ENCODE measurements around the gene NEK1. TPM values are rescaled to one million over a fixed set of nuclear protein-coding genes. Genes with fewer than 3 reads are reported as not detected.

NEK1 gene
- total and polyA plus RNA-seq, 2 of the 4 experiments (the other 2 are of a cell fraction): 3.3 to 3.9 TPM

- Histone ChIP-seq H2AFZ (replicated peaks; ENCODE audit: low read length, poor library complexity) (no peak overlapping the region), H4K91ac (ENCODE audit: insufficient read depth, low read depth, low read length) (no peak overlapping the region), H3K4ac (ENCODE audit: low read depth, low read length) (no peak overlapping the region), H3K27me3 (ENCODE audit: control insufficient read depth, insufficient read depth, low read length) (no peaks in the 10 kb centered on the region), H3K14ac (replicated peaks; ENCODE audit: low read depth, low read length) (no peak overlapping the region), H3K4me3 (ENCODE audit: insufficient read depth, low read depth, low read length) (no peak overlapping the region), H3K79me1 (ENCODE audit: low read depth in 1 of 2, low read length in 2 of 2) (peaks cover 0 to 4% of the 10 kb centered on the region in 2 experiments; a peak in 2 of 4 replicates), H3K56ac (ENCODE audit: extremely low read depth, insufficient read depth, low read length) (no peak overlapping the region), H2AK9ac (replicated peaks; ENCODE audit: low read depth, low read length, poor library complexity) (no peak overlapping the region), H2BK120ac (ENCODE audit: low read depth, low read length) (no peak overlapping the region), H2BK20ac (ENCODE audit: low read depth, low read length) (no peak overlapping the region), H3K4me2 (ENCODE audit: low read depth, low read length) (no peak overlapping the region), H4K8ac (ENCODE audit: low read depth in 2 of 2, low read length in 2 of 2) (no peak overlapping the region), H3K9me1 (ENCODE audit: insufficient read depth, low read length) (peaks cover 4% of the 10 kb centered on the region; the same call in 1 of the 2 replicates), H3K23ac (ENCODE audit: low read depth, low read length) (no peak overlapping the region), H2BK15ac (ENCODE audit: low read depth, low read length) (no peak overlapping the region), H3K4me1 (ENCODE audit: control insufficient read depth, insufficient read depth, low read length) (peaks cover under 1% of the 10 kb centered on the region; the same call in 1 of the 2 replicates), H3K9me3 (ENCODE audit: control insufficient read depth, insufficient read depth, low read length) (no peaks in the 10 kb centered on the region), H3K27ac (ENCODE audit: insufficient read depth, low read length) (no peak overlapping the region), H3K9ac (ENCODE audit: low read depth, low read length) (no peak overlapping the region), H4K5ac (ENCODE audit: low read depth, low read length) (no peak overlapping the region), H2AK5ac (ENCODE audit: low read depth, low read length) (no peak overlapping the region), H3K36me3 (ENCODE audit: control insufficient read depth, insufficient read depth, low read length) (no peaks in the 10 kb centered on the region), H3K18ac (ENCODE audit: low read depth, low read length) (no peak overlapping the region), H4K20me1 (ENCODE audit: insufficient read depth, low read length) (no peaks in the 10 kb centered on the region), H2BK5ac (ENCODE audit: low read depth, low read length, poor library complexity, severe bottlenecking) (no peak overlapping the region)
- in situ Hi-C loops (cut with MboI; ENCODE audit: low sequenced_read_pairs) (no loop called here), dilution Hi-C loops (cut with HindIII; ENCODE audit: low sequenced_read_pairs, unreplicated experiment) (no loop called here), intact Hi-C loops (cut with micrococcal nuclease) (no loop called here)
- POLR2A ChIA-PET (ENCODE audit: unreplicated experiment): no interaction called here
- ATAC-seq (ENCODE audit: low read depth) (no peak), DNase-seq (no peak)
- WGBS, 2 experiments (ENCODE audit: extremely low coverage in 2 of 2, insufficient read length in 1 of 2): 100% methylated on average over 6 of the region's 7 CpGs; no CpG with 5 or more reads in 1 of the 2 experiments
- CTCF ChIA-PET: no interaction called here
- TF ChIP-seq SMC3 (IDR thresholded peaks at IDR 0.05; ENCODE audit: low read depth, low read length) (no peak), USF2 (IDR thresholded peaks at IDR 0.05; ENCODE audit: low read depth, low read length) (no peak), MAFK (IDR thresholded peaks at IDR 0.05; ENCODE audit: low read depth, low read length) (no peak), ELK1 (IDR thresholded peaks at IDR 0.05; ENCODE audit: borderline replicate concordance, low read depth, low read length) (no peak), RAD21 (IDR thresholded peaks at IDR 0.05; ENCODE audit: low read length) (no peak), MXI1 (IDR thresholded peaks at IDR 0.05; ENCODE audit: borderline replicate concordance, low read depth, low read length) (no peak), MAZ (IDR thresholded peaks at IDR 0.05; ENCODE audit: borderline replicate concordance, low read depth, low read length) (no peak), POLR2A (IDR thresholded peaks at IDR 0.05; ENCODE audit: low read depth, low read length) (no peak), RCOR1 (IDR thresholded peaks at IDR 0.05; ENCODE audit: insufficient replicate concordance, low read length) (no peak), NFE2L2 (IDR thresholded peaks at IDR 0.05; ENCODE audit: low read depth, low read length) (no peak), BHLHE40 (IDR thresholded peaks at IDR 0.05; ENCODE audit: low read depth, low read length) (no peak), CEBPB (IDR thresholded peaks at IDR 0.05; ENCODE audit: low read depth, low read length) (no peak), CHD1 (IDR thresholded peaks at IDR 0.05; ENCODE audit: low read depth, low read length) (no peak), RFX5 (IDR thresholded peaks at IDR 0.05; ENCODE audit: low read depth, low read length) (no peak), FOS (IDR thresholded peaks at IDR 0.05; ENCODE audit: low read depth, low read length) (no peak)
- TF ChIP-seq, protein P1, sequence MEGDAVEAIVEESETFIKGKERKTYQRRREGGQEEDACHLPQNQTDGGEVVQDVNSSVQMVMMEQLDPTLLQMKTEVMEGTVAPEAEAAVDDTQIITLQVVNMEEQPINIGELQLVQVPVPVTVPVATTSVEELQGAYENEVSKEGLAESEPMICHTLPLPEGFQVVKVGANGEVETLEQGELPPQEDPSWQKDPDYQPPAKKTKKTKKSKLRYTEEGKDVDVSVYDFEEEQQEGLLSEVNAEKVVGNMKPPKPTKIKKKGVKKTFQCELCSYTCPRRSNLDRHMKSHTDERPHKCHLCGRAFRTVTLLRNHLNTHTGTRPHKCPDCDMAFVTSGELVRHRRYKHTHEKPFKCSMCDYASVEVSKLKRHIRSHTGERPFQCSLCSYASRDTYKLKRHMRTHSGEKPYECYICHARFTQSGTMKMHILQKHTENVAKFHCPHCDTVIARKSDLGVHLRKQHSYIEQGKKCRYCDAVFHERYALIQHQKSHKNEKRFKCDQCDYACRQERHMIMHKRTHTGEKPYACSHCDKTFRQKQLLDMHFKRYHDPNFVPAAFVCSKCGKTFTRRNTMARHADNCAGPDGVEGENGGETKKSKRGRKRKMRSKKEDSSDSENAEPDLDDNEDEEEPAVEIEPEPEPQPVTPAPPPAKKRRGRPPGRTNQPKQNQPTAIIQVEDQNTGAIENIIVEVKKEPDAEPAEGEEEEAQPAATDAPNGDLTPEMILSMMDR (conservative IDR thresholded peaks at IDR 0.05; ENCODE audit: low read depth, low read length): no peak
- no TSS peak for BruUV-seq (replicated peaks)
Observed at GRCh38 chr4:169644802-169645201, 32.4 kb upstream of the NEK1 start.

All from IMR-90 (cell line).